ENCODE measurements around the gene C10orf71.

- TF ChIP-seq YY1 (IDR thresholded peaks at IDR 0.05; ENCODE audit: extremely low read depth, insufficient replicate concordance, low read depth, low read length) = no peak
- TF ChIP-seq POLR2A (IDR thresholded peaks at IDR 0.05; ENCODE audit: borderline replicate concordance, extremely low read depth, insufficient read depth, insufficient read length) = no peak
- TF ChIP-seq CTCF (IDR thresholded peaks at IDR 0.05 in 2 of 3, conservative IDR thresholded peaks at IDR 0.05 in 1 of 3; ENCODE audit: borderline replicate concordance in 1 of 3, insufficient read depth in 1 of 3, low read depth in 2 of 3, low read length in 2 of 3) = no peak
- no peak for TF ChIP-seq REST (IDR thresholded peaks at IDR 0.05; ENCODE audit: low read depth)
- TF ChIP-seq SP1 (IDR thresholded peaks at IDR 0.05; ENCODE audit: low read depth) = no peak
- no peak for TF ChIP-seq MAX (IDR thresholded peaks at IDR 0.05)
- TF ChIP-seq JUND (IDR thresholded peaks at IDR 0.05) = no peak
- TF ChIP-seq EZH2phosphoT487 (IDR thresholded peaks at IDR 0.05; ENCODE audit: borderline replicate concordance) = no peak
- TF ChIP-seq, protein P1, sequence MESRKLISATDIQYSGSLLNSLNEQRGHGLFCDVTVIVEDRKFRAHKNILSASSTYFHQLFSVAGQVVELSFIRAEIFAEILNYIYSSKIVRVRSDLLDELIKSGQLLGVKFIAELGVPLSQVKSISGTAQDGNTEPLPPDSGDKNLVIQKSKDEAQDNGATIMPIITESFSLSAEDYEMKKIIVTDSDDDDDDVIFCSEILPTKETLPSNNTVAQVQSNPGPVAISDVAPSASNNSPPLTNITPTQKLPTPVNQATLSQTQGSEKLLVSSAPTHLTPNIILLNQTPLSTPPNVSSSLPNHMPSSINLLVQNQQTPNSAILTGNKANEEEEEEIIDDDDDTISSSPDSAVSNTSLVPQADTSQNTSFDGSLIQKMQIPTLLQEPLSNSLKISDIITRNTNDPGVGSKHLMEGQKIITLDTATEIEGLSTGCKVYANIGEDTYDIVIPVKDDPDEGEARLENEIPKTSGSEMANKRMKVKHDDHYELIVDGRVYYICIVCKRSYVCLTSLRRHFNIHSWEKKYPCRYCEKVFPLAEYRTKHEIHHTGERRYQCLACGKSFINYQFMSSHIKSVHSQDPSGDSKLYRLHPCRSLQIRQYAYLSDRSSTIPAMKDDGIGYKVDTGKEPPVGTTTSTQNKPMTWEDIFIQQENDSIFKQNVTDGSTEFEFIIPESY (IDR thresholded peaks at IDR 0.05; ENCODE audit: extremely low read depth, insufficient replicate concordance, low read length) = no peak
- TF ChIP-seq POLR2AphosphoS5 (IDR thresholded peaks at IDR 0.05; ENCODE audit: low read depth, low read length) = no peak
- TF ChIP-seq EGR1 (IDR thresholded peaks at IDR 0.05; ENCODE audit: low read depth) = no peak
- TF ChIP-seq EZH2 (IDR thresholded peaks at IDR 0.05) = no peak
- TF ChIP-seq RAD21 (IDR thresholded peaks at IDR 0.05; ENCODE audit: low read depth) = no peak
- no peak for TF ChIP-seq CBX3 (IDR thresholded peaks at IDR 0.05; ENCODE audit: low read depth)
These were observed 55.1 kb downstream of the C10orf71 start for GRCh38 chr10:49353895-49354566.

Measured in HCT116 (cell line).